KOPT-K1 (cell line): Measurements from ENCODE around the gene ZNF516.

Source experiments
- H3K27ac ChIP-seq: fragments of 200-600 bp; sonication (generic); 2 replicates; pipeline ENCODE4 v1.5.1; 2016; ENCODE audit warnings: antibody characterized with exemption, mild to moderate bottlenecking, low read depth, low read length; ENCODE audit not compliant: poor library complexity, severe bottlenecking
- H3K36me3 ChIP-seq: fragments of 200-600 bp; sonication (generic); 2 replicates; pipeline ENCODE4 v1.5.1; 2017; ENCODE audit warnings: antibody characterized with exemption, mild to moderate bottlenecking, low read length, moderate library complexity; ENCODE audit not compliant: insufficient read depth
- H3K9me3 ChIP-seq: fragments of 200-600 bp; sonication (generic); 2 replicates; pipeline ENCODE4 v1.5.1; 2017; ENCODE audit warnings: antibody characterized with exemption, low read length, mild to moderate bottlenecking; ENCODE audit not compliant: insufficient read depth, poor library complexity, severe bottlenecking

Gene ZNF516

GRCh38 chr18:76448256-76449110 is 46.6 kb downstream of the ZNF516 start:
- Histone ChIP-seq H3K9me3 (no peaks in the 10 kb centered on the region), H3K27ac (no peak overlapping the region), H3K36me3 (no peaks in the 10 kb centered on the region)

- no peaks in the 10 kb centered on the region for H3K9me3 ChIP-seq
- no peaks in the 10 kb centered on the region for H3K36me3 ChIP-seq
- no peak overlapping the region for H3K27ac ChIP-seq
Observed at GRCh38 chr18:76447258-76447890, 47.7 kb downstream of the ZNF516 start.

GRCh38 chr18:76446321-76447257 is 48.5 kb downstream of the ZNF516 start:
- no peaks in the 10 kb centered on the region for H3K9me3 ChIP-seq
- H3K27ac ChIP-seq, result no peak overlapping the region
- no peaks in the 10 kb centered on the region for H3K36me3 ChIP-seq

- H3K36me3 ChIP-seq, result no peaks in the 10 kb centered on the region
- H3K9me3 ChIP-seq, result no peaks in the 10 kb centered on the region
- no peak overlapping the region for H3K27ac ChIP-seq
Observed at GRCh38 chr18:76445741-76446232, 49.3 kb downstream of the ZNF516 start.

GRCh38 chr18:76445275-76445674 is 49.8 kb downstream of the ZNF516 start:
- no peak overlapping the region for H3K27ac ChIP-seq
- no peaks in the 10 kb centered on the region for H3K9me3 ChIP-seq
- no peaks in the 10 kb centered on the region for H3K36me3 ChIP-seq

GRCh38 chr18:76444446-76445105 is 50.5 kb downstream of the ZNF516 start:
- H3K27ac ChIP-seq, result no peak overlapping the region
- H3K36me3 ChIP-seq, result no peaks in the 10 kb centered on the region
- H3K9me3 ChIP-seq, result no peaks in the 10 kb centered on the region

- Histone ChIP-seq H3K9me3 (no peaks in the 10 kb centered on the region), H3K27ac (no peak overlapping the region), H3K36me3 (no peaks in the 10 kb centered on the region)
Observed at GRCh38 chr18:76443519-76444445, 51.3 kb downstream of the ZNF516 start.

- Histone ChIP-seq H3K36me3 (no peaks in the 10 kb centered on the region), H3K9me3 (no peaks in the 10 kb centered on the region), H3K27ac (no peak overlapping the region)
Observed at GRCh38 chr18:76442413-76443171, 52.5 kb downstream of the ZNF516 start.

- no peaks in the 10 kb centered on the region for H3K36me3 ChIP-seq
- no peak overlapping the region for H3K27ac ChIP-seq
Observed at GRCh38 chr18:76441668-76442412, 53.2 kb downstream of the ZNF516 start.

GRCh38 chr18:76441002-76441667 is 53.9 kb downstream of the ZNF516 start:
- no peaks in the 10 kb centered on the region for H3K9me3 ChIP-seq
- H3K36me3 ChIP-seq, result no peaks in the 10 kb centered on the region
- no peak overlapping the region for H3K27ac ChIP-seq

More at GRCh38 chr18:76441668-76442412, 53.2 kb downstream of the ZNF516 start:
- H3K9me3 ChIP-seq, result no peaks in the 10 kb centered on the region

GRCh38 chr18:76437910-76438309 is 57.1 kb downstream of the ZNF516 start:
- H3K9me3 ChIP-seq, result no peaks in the 10 kb centered on the region
- no peak overlapping the region for H3K27ac ChIP-seq
- H3K36me3 ChIP-seq, result no peaks in the 10 kb centered on the region

GRCh38 chr18:76437011-76437410 is 58.0 kb downstream of the ZNF516 start:
- Histone ChIP-seq H3K27ac (no peak overlapping the region), H3K9me3 (no peaks in the 10 kb centered on the region), H3K36me3 (no peaks in the 10 kb centered on the region)
